22Rv1 (cell line): ENCODE results near the gene AGAP3.
A peak's percentile ranks its signal among the peaks of the same experiment; 100 is the strongest.

Experiments
- CTCF ChIP-seq: fragments of 450-650 bp; IDR thresholded peaks from 2 replicates; pipeline ENCODE4 v1.5.1; 2017; ENCODE audit warnings: mild to moderate bottlenecking
- ZFX ChIP-seq: fragments of 450-650 bp; IDR thresholded peaks from 2 replicates; pipeline ENCODE4 v1.6.1; 2017; ENCODE audit warnings: antibody characterized with exemption, borderline replicate concordance

GRCh38 chr7:151123822-151124464, 37.7 kb downstream of the AGAP3 start:
- TF ChIP-seq CTCF (peak; percentile 100), ZFX (no peak)
